Breast epithelium (tissue), 3 donors: ENCODE results near the gene FTO.

Experiments used
- CTCF ChIP-seq, 3 donors: fragments of 450-650 bp; IDR thresholded peaks; one replicate each; pipeline ENCODE4 v1.5.1; 2016 to 2017; ENCODE audit warnings: antibody characterized with exemption in 3 of 3, mild to moderate bottlenecking in 3 of 3, moderate library complexity in 3 of 3
- POLR2A ChIP-seq: fragments of 450-650 bp; IDR thresholded peaks from one replicate; pipeline ENCODE4 v1.6.1; 2016; ENCODE audit warnings: antibody characterized with exemption, mild to moderate bottlenecking, moderate library complexity
- POLR2AphosphoS5 ChIP-seq, 3 donors: sonication (generic); formaldehyde crosslinking; IDR thresholded peaks; one replicate each; pipeline ENCODE4 v1.6.1; 2017; ENCODE audit warnings: antibody characterized with exemption in 3 of 3

- TF ChIP-seq CTCF (IDR thresholded peaks at IDR 0.05) = no peak
- no peak for TF ChIP-seq POLR2A
- TF ChIP-seq POLR2AphosphoS5 (IDR thresholded peaks at IDR 0.05) = no peak
Measured at GRCh38 chr16:53849994-53850393, 146.0 kb downstream of the FTO start.
